ENCODE results near the gene DAPK2.

DNA sequence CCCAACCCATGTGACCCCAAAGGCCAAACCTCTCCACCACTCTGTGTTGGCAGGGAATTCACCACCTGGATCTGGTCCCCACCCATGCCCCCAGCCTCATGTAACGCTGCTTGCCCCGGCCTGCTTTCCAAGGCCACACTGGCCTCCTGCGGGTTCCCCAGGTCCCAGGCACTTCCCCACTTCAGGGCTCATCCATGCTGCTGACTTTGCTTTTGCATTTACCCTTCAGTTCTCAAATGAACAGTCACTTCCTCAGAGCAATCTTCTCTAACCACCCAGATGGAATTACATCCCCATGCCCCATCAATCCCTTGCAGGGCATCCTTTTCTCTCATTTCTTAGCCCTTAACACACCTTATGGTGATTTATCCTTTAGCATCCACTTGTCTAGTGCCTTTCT lies 9.2 kb downstream of the DAPK2 start:
- TF ChIP-seq, protein P1, sequence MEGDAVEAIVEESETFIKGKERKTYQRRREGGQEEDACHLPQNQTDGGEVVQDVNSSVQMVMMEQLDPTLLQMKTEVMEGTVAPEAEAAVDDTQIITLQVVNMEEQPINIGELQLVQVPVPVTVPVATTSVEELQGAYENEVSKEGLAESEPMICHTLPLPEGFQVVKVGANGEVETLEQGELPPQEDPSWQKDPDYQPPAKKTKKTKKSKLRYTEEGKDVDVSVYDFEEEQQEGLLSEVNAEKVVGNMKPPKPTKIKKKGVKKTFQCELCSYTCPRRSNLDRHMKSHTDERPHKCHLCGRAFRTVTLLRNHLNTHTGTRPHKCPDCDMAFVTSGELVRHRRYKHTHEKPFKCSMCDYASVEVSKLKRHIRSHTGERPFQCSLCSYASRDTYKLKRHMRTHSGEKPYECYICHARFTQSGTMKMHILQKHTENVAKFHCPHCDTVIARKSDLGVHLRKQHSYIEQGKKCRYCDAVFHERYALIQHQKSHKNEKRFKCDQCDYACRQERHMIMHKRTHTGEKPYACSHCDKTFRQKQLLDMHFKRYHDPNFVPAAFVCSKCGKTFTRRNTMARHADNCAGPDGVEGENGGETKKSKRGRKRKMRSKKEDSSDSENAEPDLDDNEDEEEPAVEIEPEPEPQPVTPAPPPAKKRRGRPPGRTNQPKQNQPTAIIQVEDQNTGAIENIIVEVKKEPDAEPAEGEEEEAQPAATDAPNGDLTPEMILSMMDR (IDR thresholded peaks at IDR 0.05; ENCODE audit: insufficient read depth, low read depth, low read length): no peak
- TF ChIP-seq EZH2 (IDR thresholded peaks at IDR 0.05; ENCODE audit: insufficient read depth, low read length): no peak
